KG1 (cell line): ENCODE data around the gene CHI3L1.

Experiments used
- DNase-seq: peaks from one replicate; lab custom pipeline; 2025; lab: John Stamatoyannopoulos, UW

The CHI3L1 gene

GRCh38 chr1:203204756-203205155, 18.3 kb upstream of the CHI3L1 start:
- DNase-seq, result no peak

GRCh38 chr1:203202431-203203245, 16.1 kb upstream of the CHI3L1 start:
- DNase-seq, result no peak

- no peak for DNase-seq
Measured at GRCh38 chr1:203201516-203202205, 15.2 kb upstream of the CHI3L1 start.

GRCh38 chr1:203200916-203201315, 14.4 kb upstream of the CHI3L1 start:
- no peak for DNase-seq

GRCh38 chr1:203199816-203200571, 13.5 kb upstream of the CHI3L1 start:
- DNase-seq, result no peak

GRCh38 chr1:203199481-203199815, 12.9 kb upstream of the CHI3L1 start:
- DNase-seq, result no peak

- no peak for DNase-seq
Measured at GRCh38 chr1:203199002-203199401, 12.5 kb upstream of the CHI3L1 start.

GRCh38 chr1:203197625-203198024, 11.1 kb upstream of the CHI3L1 start:
- no peak for DNase-seq

- DNase-seq, result no peak
Measured at GRCh38 chr1:203196371-203196770, 9.9 kb upstream of the CHI3L1 start.

GRCh38 chr1:203190949-203191348, 4.4 kb upstream of the CHI3L1 start:
- DNase-seq, result no peak

- no peak for DNase-seq
Measured at GRCh38 chr1:203189951-203190352, 3.4 kb upstream of the CHI3L1 start.

- no peak for DNase-seq
Measured at GRCh38 chr1:203188686-203189232, 2.3 kb upstream of the CHI3L1 start.

GRCh38 chr1:203187689-203188264, 1.3 kb upstream of the CHI3L1 start:
- DNase-seq, result no peak

GRCh38 chr1:203187304-203187685, 791 bp upstream of the CHI3L1 start:
- no peak for DNase-seq

- DNase-seq, result no peak
Measured at GRCh38 chr1:203186091-203186445, 436 bp downstream of the CHI3L1 start.

- no peak for DNase-seq
Measured at GRCh38 chr1:203185585-203185984, 919 bp downstream of the CHI3L1 start.

- no peak for DNase-seq
Measured at GRCh38 chr1:203185061-203185461, 1.4 kb downstream of the CHI3L1 start.

- DNase-seq, result no peak
Measured at GRCh38 chr1:203184467-203184866, 2.0 kb downstream of the CHI3L1 start.

- no peak for DNase-seq
Measured at GRCh38 chr1:203183828-203184227, 2.7 kb downstream of the CHI3L1 start.

GRCh38 chr1:203182387-203182953, 4.0 kb downstream of the CHI3L1 start:
- DNase-seq, result no peak

- DNase-seq, result no peak
Measured at GRCh38 chr1:203181586-203182386, 4.7 kb downstream of the CHI3L1 start.
